Upper lobe of left lung (tissue), 4 donors: ENCODE measurements around the gene PHACTR1.

Source experiments
- CTCF ChIP-seq, 6 experiments: fragments of 450-650 bp in 4 of 6; fragments of 200-600 bp in 2 of 6; sonication (generic) in 2 of 6; IDR thresholded peaks; one replicate each; pipeline ENCODE4 v1.5.1; 2016 to 2019; ENCODE audit warnings: antibody characterized with exemption in 6 of 6
- POLR2A ChIP-seq, 4 donors: fragments of 450-650 bp; IDR thresholded peaks; one replicate each; pipeline ENCODE4 v1.5.1; 2016 to 2017; ENCODE audit warnings: antibody characterized with exemption in 4 of 4, mild to moderate bottlenecking in 2 of 4

GRCh38 chr6:12873691-12874090 is 157.1 kb downstream of the PHACTR1 start:
- TF ChIP-seq CTCF (IDR thresholded peaks at IDR 0.05): no peak
- no peak for TF ChIP-seq POLR2A (IDR thresholded peaks at IDR 0.05)
